Measurements from ENCODE around the gene CLEC9A.

The CLEC9A gene

GRCh38 chr12:10082117-10082874, 51.8 kb downstream of the CLEC9A start:
- no peak for TF ChIP-seq CTCF (conservative IDR thresholded peaks at IDR 0.05; ENCODE audit: low read depth)
- CTCF ChIA-PET: interaction anchor here (0.5 kb wide), 1 partner anchor 107 kb away, joined by 4 read pairs; no protein-coding TSS in a partner anchor
- no peak overlapping the region for H3K27ac ChIP-seq
- POLR2A ChIA-PET (ENCODE audit: low non-redundant PET): no interaction called here
- DNase-seq (ENCODE audit: low spot score): no peak

- ChIA-PET POLR2A (ENCODE audit: low non-redundant PET) (no interaction called here), CTCF (no interaction called here)
- DNase-seq (ENCODE audit: low spot score): no peak
- no peak overlapping the region for H3K27ac ChIP-seq
- TF ChIP-seq CTCF (conservative IDR thresholded peaks at IDR 0.05; ENCODE audit: low read depth): no peak
These were observed 54.3 kb downstream of the CLEC9A start for GRCh38 chr12:10084733-10085132.

DNA sequence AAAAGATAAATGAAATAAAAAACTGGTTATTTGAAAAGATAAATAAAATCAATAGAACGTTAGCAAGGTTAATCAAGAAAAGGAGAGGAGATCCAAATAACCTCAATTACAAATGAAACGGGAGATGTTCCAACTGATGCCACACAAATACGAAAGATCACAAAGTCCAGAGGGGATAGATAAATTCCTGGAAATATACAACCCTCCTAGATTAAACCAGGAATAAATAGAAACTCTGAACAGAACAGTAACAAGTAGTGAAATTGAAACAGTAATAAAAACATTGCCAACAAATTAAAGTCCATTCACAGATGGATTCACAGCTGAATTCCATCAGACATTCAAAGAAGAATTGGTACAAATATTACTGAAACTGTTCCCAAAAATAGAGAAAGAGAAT, 55.9 kb downstream of the CLEC9A start:
- CTCF ChIA-PET: no interaction called here
- POLR2A ChIA-PET (ENCODE audit: low non-redundant PET): no interaction called here
- TF ChIP-seq CTCF (conservative IDR thresholded peaks at IDR 0.05; ENCODE audit: low read depth): no peak
- no peak overlapping the region for H3K27ac ChIP-seq
- no peak for DNase-seq (ENCODE audit: low spot score)

- CTCF ChIA-PET: no interaction called here
- POLR2A ChIA-PET (ENCODE audit: low non-redundant PET): no interaction called here
- DNase-seq (ENCODE audit: low spot score): no peak
- TF ChIP-seq CTCF (conservative IDR thresholded peaks at IDR 0.05; ENCODE audit: low read depth): no peak
- H3K27ac ChIP-seq: no peak overlapping the region
These were observed 57.5 kb downstream of the CLEC9A start for GRCh38 chr12:10088031-10088430.

DNA sequence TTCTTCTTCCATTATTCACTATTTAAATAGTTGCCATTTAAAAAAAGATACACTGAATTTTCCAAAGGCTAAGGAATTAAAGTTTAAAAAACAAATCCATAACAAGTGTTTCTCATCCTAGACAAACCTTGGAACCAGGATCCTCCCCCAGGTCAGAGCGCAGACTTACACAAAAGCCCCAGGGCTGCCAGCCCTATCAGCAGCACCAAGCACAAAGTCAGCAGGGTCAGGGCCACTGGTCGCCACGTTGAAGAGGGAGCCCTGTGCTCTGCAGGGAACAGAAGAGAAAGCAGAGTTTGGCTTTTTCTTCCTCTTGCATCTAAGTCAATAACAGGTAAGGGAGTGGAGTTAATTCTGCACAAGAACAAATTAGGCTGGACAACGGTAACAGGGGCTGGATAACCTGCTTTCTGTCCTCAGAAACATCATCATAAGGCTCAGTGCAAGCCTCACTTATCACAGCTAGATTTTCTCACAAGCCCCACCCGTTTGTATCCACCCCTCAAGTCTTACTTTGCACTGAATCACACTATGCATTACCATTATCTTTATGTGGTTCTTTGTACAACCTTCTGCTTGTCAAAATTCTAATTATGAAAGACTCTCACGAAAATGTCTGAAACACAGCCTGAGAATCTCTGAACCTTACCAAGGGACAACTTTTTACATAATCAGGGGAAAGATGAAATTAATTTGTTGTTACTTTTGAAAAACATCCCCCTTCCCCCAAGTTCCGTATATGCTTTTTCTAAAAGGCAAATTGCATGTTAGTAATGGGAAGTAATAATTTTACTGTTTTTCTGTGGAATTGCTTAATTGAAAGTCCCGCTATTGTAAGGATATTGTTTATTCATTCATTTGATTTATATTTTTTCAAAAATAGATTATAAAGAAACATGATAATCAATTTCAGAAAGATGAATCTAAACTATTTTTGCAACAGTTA, 58.7 kb downstream of the CLEC9A start:
- ChIA-PET POLR2A (ENCODE audit: low non-redundant PET) (no interaction called here), CTCF (interaction anchor here (0.6 kb wide), 1 partner anchor 20 kb away, joined by 3 read pairs; no protein-coding TSS in a partner anchor)
- no peak for DNase-seq (ENCODE audit: low spot score)
- TF ChIP-seq CTCF (conservative IDR thresholded peaks at IDR 0.05; ENCODE audit: low read depth): no peak
- no peak overlapping the region for H3K27ac ChIP-seq

GRCh38 chr12:10094646-10095395, 64.3 kb downstream of the CLEC9A start:
- POLR2A ChIA-PET (ENCODE audit: low non-redundant PET): no interaction called here
- no peak for TF ChIP-seq CTCF (conservative IDR thresholded peaks at IDR 0.05; ENCODE audit: low read depth)
- CTCF ChIA-PET: no interaction called here
- DNase-seq (ENCODE audit: low spot score): no peak
- H3K27ac ChIP-seq: no peak overlapping the region
